Glomerular visceral epithelial cell (primary cell): ENCODE measurements around the gene TAF6.
"Not testable (repeated sequence)": the region's sequence is repeated elsewhere in the genome, so short reads cannot be mapped to it uniquely, and the experiment has no call there.

Experiments used
- DNase-seq: peaks from one replicate; pipeline ENCODE4 v3.0.0-alpha.2; 2016; ENCODE audit errors: extremely low spot score

The TAF6 gene

DNA sequence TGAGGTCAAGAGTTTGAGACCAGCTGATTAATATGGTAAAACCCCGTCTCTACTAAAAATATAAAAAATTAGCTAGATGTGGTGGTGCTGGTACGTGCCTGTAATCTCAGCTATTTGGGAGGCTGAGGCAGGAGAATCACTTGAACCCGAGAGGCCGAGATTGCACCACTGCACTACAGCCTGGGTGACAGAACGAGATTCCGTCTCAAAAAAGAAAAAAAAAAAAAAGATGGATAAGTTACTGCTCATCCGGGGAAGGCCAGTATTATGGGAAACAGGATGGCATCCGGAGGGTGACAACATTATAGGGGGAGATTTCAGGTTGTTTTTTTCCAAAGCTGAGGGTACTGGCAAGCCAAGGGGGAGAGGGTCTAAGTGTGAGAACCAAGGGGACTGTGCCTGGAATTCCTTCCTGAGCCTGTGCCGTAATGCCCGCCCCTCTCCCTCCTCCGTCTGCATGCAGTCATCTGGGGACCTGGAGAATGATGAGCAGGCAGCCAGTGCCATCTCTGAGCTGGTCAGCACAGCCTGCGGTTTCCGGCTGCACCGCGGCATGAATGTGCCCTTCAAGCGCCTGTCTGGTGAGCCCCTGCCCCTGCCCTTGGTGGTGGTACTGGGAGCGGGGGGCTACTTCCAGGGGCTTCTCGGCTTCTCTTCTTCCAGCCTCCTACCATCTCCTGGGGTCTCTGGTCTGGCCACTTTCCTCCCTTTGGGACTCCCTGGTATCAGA lies 33.9 kb upstream of the TAF6 start:
- DNase-seq, result no peak

DNA sequence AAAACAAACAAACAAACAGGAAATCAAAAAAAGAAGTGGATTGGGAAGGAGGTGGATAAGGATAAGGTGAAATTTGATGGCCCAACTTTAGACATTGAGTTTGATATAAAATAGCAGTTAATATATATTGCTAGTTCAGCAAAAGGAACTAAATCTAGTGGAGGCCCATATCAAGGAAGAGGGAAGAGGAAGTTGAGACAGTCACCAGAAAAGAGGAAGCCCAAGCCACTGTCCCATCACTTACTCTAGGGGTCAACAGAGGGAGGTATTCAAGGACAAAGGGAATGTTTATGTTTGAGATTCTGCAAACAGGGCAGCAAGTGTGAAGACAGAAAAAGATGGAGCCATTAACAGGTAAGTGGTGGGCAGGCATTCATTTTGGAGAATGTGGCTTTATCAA lies 33.2 kb upstream of the TAF6 start:
- DNase-seq, result no peak

DNA sequence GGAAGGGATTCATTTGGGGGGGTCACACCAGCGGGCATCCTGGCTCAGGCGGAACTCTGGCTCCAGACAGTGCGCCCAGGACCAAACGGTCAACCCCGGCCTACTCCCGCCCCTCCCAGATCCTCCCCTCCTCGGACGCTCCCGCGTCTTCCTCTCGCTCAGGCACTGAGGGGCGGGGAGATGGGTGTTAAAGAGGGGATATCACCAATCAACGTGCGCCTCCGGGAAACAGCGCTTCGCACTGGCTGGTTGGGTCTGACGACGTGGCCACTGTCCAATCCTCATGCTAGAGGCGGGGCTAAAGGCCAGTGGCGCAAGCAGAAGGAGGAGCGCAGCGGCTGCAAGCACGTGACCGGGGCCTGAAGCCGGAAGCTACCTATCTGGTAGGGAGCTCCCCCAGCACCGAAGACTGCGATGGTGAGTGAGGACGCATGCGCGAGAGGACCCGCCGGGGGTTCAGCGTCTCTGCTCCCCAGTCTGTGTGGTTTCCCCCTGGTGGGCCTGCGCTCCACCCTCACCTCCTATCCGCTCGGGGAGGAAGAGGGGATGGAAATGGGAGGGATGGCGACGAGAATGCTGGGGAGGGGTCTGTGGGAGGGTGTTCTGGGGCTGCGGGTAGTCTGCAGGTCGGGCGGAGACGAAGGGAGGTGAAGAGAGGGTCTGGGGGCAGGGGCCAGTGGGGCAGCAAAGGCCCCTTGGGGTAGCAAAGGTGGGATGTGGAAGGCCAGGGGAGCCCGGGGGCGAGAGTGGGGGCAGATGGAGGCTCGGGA lies 29.6 kb upstream of the TAF6 start, which contains the start of gene LAMTOR4:
Gene LAMTOR4, plus strand, starts transcription at position 360 of the 770 bp plus-strand sequence. Its CDS starts 55 bp downstream, at position 415.
- peak; percentile 99 for DNase-seq

- DNase-seq, result no peak
Measured at GRCh38 chr7:100148225-100148558, 29.0 kb upstream of the TAF6 start.

GRCh38 chr7:100147278-100147677 lies 28.1 kb upstream of the TAF6 start:
- no peak for DNase-seq

DNA sequence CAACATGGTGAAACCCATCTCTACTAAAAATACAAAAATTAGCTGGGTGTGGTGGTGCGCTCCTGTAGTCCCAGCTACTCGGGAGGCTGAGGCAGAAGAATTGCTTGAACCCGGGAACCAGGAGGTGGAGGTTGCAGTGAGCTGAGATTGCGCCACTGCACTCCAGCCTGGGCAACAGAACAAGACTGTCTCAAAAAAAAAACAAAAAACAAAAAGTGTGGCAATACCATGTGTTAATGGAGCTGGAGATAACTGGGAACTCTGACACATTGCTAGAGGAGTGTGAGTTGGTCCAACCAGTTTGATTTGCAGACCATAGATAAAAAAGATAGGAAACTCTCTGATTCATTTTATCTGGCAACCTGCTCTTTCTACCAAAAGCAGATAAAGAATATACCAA lies 27.2 kb upstream of the TAF6 start:
- not testable (repeated sequence) for DNase-seq

GRCh38 chr7:100142461-100142860 lies 23.3 kb upstream of the TAF6 start:
- DNase-seq, result no peak

GRCh38 chr7:100141555-100141949 lies 22.4 kb upstream of the TAF6 start:
- DNase-seq, result no peak

DNA sequence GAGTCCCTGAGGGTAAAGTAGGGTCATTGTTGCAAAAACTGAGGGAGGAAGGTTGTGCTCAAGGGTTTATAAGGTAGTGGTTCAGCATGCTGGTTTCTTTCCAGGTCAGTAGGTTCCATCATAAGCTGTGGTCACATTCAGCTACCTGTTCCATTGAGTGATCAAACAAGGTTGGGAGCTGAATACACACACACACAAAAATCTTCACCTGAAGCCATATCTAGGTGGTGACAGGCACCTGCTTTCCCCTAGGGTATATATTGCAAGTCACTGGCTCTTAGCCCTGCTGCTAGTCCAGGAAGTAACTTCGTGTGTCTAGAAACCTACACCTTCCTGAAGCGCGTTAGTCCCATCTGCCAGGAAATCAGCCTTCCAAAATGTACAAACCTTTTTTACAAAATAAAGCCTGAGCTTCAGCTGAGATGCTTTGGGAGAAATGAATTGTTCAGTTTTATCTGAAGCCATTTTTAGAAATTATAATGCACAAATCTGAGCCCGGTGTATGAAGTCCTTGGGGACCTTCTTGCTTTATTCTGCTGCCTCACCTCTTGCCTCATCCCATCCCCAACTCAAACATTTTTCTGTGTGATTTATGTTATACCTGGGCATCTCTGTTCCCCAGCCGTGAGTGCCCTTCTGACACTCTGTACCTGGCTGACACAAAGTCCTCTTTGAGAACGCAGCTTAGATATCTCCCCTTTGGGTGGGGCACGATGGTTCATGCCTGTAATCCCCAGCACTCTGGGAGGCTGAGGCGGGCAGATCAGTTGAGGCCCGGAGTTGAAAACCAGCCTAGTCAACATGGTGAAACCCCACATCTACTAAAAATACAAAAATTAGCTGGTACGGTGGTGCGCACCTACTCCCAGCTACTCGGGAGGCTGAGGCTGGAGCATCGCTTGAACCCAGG lies 18.9 kb upstream of the TAF6 start:
- DNase-seq, result no peak

GRCh38 chr7:100132697-100133151 lies 13.6 kb upstream of the TAF6 start:
- peak; percentile 66 for DNase-seq

- DNase-seq, result no peak
Measured at GRCh38 chr7:100132126-100132525, 13.0 kb upstream of the TAF6 start.

- peak; percentile 62 for DNase-seq
Measured at GRCh38 chr7:100130608-100131453, 11.7 kb upstream of the TAF6 start.

GRCh38 chr7:100130220-100130607 lies 11.1 kb upstream of the TAF6 start:
- DNase-seq, result not testable (repeated sequence)

GRCh38 chr7:100128637-100128963 lies 9.4 kb upstream of the TAF6 start:
- no peak for DNase-seq

DNA sequence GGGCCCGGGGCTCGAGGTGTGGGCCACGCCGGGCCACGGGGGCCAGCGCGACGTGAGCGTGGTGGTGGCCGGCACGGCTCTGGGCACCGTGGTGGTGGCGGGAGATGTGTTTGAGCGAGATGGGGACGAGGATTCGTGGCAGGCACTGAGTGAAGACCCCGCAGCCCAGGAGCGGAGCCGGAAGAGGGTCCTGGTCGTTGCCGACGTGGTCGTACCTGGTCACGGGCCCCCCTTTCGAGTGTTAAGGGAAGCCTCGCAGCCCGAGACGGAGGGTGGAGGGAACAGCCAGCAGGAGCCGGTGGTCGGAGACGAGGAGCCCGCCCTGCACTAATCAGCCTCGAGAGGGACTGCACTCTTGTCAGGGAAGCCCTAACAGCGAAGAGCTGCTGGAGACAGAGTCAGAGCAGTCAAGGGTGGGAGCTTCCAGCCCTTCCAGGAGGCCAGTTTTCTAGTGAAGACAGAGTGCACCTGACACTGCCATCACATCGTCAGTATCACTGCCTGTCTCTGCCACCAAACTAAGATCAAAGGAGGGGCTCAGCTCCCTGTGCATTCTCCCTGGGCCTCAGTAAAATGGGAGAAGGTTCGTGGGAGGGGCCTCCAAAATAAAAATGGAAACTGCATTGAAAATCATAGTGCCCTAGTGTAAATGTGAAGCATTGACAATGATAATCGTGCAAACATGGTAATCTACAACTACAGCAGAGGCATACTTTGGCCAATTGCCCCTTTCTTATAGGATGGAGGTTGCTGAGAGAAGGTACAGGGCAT lies 8.9 kb upstream of the TAF6 start:
- DNase-seq, result peak; percentile 21

- DNase-seq, result peak; percentile 92
Measured at GRCh38 chr7:100126931-100127865, 8.0 kb upstream of the TAF6 start, which contains the start of gene MBLAC1. Gene MBLAC1 (plus strand): TSS chr7:100126967. CDS start chr7:100127396, 429 bp downstream.

GRCh38 chr7:100126239-100126930 lies 7.2 kb upstream of the TAF6 start:
- DNase-seq, result no peak
